NCI-H2029 (cell line): ENCODE measurements around the gene ZP2.
"Not testable (repeated sequence)": the region's sequence is repeated elsewhere in the genome, so short reads cannot be mapped to it uniquely, and the experiment has no call there.

Experiments
- DNase-seq: peaks from one replicate; lab custom pipeline; 2025; lab: John Stamatoyannopoulos, UW

ZP2 gene

DNA sequence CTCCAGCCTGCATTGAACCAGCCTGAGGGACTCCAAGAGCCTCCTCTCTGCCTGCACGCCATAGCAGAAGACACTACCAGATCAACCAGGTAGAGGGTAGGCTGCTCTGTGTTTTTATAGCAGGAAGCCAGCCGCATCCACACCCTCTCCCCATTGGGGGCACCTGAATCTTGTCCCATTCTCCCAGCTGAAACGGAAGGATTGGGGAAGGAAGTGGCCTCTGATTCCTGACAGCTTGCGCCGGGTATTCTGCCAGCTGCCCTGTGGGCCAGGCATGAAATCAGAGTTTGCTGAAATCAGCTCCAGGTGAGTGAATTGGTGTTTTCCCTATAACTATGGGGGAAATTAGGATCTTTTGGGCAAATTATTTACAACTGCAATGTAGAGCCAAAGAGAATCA, at the start of gene ZP2:
TSS of gene ZP2 (minus strand) at position 89 of the 400 bp plus-strand sequence. CDS start at position 62, 27 bp downstream.
- no peak for DNase-seq

DNA sequence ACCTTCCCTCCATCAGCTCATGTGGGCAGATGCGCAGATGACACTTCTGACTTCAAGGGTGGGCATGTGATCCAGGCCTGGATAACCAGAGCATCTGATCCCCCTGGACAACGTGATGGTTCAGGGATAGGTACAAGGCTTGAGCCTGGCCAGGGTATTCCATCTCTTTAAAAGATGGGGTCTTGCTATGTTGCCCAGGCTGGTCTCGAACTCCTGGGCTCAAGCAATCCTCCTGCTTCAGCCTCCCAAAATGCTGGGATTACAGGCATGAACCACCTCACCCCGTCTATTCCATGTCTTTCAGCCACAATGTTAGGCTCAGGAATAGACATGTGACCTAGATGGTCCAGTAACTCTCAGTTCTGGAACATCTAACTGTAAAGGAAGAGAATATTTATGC, 45.9 kb upstream of the ZP2 start:
- DNase-seq = no peak

DNA sequence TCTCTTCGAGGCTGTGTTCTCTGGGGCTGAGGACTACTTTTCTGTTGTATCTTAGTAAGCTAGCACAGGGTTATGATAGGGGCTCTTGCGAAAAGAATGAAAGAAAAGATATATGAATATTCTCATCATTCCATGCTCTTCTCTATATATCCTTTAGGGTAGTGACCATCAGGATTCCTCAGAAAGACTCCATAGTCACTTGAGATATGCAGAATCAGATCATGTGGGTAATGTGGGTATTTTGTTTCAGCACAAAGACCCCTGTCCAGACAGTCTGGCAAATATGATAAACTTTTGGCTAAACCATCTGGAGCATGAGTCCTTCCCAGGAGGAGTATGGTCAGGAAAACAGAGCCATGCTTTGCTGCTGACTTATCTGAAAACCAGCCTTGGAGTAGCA, 45.3 kb upstream of the ZP2 start:
- no peak for DNase-seq

DNA sequence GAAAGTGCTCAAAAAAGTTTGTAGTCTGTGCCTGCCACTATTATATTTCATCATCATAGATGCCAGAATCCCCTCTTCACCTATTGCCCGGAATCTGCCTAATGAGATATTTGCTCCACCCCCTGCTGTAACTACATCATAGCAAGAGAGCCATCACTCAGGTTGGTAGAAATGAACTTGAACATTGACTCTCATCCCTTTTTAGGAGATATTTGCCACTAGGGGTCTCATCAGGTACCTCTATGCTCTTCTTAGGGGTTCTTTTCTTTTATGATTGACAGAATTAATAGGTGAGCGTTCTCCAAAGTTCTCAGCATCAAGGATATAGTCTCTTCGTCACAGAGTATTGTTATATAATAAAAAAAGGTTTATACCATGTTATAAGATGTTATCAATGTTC, 42.1 kb upstream of the ZP2 start:
- no peak for DNase-seq

DNA sequence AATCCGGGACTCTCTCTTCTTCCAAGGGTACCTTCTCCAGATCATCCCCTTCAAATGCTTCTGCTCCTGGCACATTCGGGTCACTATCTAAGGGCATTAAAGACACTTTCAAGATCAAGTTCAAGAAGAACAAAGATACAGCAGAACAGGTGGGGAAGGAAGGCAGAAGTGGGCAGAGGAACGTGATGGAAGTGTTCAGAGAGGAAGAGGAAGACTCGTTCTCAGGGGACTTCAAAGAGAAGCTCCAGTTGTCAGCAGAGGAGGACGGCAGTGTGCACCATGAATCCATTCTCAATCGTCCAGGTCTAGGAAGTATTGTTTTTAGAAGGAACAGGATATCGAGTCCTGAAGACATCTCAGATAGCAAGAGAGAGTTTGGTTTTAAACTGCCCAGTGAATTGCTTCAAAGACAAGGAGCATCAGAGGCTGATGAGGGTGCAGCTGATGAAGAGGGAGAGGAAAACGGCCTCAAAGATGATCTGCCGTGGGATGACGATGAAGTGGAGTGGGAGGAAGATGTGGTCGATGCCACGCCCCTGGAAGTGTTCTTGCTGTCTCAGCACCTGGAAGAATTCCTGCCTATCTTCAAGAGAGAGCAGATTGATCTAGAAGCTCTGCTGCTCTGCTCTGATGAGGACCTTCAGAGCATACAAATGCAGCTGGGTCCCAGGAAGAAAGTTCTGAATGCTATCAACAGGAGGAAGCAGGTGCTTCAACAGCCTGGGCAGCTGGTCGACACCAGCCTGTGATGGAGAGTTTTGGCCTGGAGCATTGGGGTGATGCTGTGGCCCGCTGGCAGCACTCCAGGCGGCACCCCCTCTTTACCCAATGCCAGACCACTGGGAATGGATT, 38.9 kb upstream of the ZP2 start:
- DNase-seq = no peak

DNA sequence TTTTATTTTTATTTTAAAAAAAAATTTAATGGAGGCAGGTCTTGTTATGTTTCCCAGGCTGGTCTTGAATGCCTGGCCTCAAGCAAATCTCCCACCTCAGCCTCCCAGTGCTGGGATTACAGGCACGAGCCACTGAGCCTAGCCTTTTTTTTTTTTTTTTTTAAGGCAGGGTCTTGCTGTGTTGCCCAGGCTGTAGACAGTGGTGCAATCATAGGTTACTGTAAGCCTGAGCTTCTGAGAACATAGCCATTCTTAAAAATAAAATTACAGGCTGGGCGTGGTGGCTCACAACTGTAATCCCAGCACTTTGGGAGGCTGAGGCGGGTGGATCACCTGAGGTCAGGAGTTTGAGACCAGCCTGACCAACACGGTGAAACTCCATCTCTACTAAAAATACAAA, 36.8 kb upstream of the ZP2 start:
- not testable (repeated sequence) for DNase-seq

DNA sequence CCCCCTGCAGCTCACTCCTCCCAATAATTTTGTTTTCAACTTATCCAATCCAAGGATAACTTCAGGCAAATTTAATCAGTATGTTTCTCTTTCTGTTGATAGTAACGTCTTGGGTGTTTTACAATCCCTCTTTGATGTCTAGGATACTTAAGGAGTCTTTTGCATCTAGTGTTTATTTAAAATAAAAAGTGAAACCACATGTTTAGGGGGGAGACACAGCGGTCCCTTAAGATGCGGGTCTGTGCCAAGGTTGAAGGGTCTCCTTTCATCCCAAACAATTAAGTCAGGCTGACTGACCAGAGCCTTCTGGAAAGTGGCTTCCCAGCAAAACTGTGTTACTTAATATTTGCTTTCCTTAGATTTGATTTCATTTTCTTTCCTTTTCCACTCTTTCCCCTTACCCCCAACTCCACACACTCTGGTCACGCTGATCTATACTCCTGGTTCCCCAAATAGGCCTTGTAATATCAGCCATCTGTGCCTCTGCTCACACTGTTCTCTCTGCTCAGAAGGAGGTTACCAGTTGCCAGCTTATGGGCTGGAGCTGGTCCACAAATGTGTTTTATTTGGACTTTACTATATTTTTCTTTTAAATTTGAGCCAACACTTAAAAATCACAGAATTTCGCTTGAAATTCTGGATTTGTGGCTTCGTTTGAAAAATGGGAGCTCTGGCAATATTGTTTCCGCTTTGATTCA, 33.3 kb upstream of the ZP2 start:
- DNase-seq = no peak

DNA sequence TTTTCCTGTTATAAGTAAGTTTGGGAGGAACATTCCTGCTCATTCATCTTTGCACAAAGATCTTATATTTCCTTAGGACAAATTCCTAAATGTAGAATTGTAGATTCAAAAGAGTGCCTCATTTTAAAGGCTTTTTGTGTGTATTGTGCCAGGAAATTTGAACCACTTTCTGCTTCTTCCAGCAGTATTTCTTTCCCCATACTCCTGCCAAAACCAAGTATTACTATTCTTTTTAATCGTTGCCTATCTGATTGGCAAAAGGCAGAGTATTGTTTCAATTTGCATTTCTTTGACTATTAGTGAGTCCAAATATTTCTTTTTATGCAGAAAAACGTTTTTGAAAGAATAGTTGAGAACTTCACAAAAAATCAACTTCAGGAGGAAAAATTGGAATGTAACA, 31.4 kb upstream of the ZP2 start:
- no peak for DNase-seq

DNA sequence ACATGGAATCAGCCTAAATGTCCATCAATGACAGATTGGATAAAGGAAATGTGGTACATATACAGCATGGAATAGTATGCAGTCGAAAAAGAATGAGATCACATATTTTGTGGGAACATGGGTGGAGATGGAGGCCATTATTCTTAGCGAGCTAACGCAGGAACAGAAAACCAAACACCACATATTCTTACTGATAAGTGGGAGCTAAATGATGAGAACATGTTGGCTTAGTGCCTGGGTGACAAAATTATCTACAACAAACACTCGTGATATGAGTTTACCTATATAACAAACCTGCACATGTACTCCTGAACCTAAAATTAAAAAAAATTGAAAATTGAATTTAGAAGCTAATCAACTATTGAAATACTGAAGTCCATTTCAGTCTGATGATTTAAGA, 28.3 kb upstream of the ZP2 start:
- no peak for DNase-seq

DNA sequence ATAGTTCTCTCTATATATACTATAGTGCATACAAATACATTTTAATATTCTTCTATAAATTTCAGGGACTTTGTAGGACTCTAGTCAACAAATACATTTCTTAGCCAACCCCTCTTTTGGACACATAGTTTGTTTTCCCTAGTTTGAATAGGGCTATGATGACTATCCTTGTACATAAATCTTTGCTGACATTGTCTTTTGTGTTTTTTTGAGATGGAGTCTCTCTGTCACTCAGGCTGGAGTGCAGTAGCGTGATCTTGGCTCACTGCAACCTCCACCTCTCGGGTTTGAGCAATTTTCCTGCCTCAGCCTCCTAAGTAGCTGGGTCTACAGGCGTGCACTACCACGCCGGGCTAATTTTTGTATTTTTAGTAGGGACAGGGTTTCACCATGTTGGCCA, 25.5 kb upstream of the ZP2 start:
- DNase-seq = no peak

DNA sequence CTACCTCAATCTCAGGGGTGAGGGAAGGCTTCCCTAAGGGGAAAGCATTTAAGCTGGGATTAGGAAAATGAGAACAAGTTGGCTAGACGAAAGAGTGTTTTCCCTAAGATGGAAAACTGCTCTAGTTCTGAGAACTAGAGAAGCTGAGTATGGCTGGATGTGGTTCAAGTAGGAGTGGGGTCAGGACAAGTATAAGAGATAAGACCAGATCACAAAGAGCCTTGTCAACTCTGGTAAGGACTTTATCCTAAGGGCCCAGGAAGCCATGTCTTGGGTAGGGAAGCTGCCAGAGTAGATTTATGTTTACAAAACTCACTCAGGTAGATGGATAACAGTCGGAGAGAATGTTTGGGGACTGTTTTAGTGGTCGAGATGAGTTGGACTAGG, 23.8 kb upstream of the ZP2 start:
- DNase-seq = no peak

DNA sequence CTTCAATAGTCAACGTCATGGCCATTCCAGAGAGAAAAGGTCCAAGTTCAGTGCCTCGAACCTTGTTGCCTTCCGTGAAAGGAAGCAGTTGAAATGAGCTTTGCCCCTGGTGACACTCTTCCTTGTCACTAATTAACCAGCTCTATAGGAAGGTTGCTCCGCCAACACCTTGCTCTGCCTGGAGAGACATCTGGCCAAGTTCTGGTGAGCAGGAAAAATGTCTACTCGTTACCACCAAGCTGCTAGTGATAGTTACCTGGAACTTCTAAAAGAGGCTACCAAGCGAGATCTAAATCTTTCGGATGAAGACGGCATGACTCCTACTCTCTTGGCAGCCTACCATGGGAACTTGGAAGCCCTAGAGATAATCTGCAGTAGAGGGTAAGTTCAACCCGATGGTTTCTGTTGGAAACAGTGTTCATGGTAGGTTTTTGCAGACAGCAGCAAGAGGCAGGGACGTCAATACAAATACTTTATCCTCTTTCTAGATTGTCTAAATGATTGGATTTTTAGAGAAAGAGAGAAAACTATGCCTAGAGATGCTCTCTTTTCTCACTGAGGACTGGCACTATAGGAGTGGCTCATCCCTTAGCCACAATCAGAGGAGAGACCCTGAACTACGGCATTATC, 22.3 kb upstream of the ZP2 start, which contains the start of gene ANKS4B:
TSS of gene ANKS4B (plus strand) at position 179 of the 630 bp plus-strand sequence. CDS start at position 218, 39 bp downstream.
- no peak for DNase-seq

DNA sequence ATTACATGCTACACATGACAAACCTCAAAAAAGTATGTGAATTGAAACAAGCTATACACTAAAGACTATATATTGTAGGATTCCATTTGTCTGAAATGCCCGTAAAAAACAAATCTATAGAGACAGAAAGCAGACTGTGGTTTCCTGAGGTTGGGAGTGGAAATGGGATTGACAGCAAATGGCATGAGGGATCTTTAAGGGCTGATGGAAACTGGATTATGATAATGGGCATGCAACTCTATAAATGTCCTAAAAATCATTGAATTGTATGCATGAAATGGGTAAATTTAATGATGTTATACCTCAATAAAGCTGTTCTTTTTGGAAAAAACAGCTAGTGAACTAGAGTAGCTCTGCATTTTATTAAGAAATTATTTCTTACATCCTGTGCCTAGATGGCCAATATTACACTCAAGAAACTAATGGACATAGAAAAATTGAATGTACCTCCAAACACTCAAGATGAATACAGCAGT, 21.7 kb upstream of the ZP2 start:
- DNase-seq = no peak

DNA sequence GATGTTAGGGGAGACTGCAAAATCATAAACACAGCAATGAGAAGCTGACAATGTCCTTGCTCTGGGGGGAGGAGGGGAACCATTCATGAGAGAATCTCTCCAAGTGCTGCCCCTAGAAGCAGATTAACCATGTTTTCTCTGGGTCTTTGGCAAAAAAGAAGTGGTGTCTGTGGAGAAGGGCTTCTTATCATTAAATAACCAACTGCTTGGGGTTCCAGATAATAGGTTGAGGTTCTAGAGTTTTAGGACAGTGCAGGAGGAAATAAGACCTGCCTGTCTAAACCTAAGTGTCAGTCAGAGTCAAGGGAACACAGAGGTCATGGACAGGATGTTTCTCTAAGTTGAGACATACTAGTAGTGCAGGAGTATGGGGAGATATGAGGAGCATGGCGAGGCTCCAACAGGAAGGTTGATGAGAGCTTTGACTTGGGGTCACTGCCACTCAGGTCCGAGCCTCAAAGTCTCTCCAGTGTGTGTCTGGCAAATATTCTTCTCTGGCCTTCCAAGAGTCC, 17.0 kb upstream of the ZP2 start:
- no peak for DNase-seq

DNA sequence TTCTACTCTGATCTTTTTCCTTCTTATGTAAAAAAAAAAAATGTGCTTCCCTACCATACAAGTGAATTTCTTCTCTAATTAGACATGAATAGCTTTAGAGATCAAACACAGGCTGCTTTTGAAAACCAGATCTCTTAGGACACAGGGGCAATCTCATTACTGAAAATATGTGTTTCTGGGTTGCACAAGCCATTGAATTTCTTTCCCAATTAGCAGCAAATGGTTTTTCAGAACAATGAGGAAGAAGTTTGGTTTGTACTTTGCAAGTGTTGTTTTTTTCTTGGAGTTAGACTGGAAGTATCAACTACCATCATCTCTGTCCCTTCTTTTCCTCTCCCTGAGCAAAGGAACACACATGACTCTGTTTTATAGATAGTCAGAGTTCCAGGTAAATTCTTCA, 16.5 kb upstream of the ZP2 start:
- no peak for DNase-seq

DNA sequence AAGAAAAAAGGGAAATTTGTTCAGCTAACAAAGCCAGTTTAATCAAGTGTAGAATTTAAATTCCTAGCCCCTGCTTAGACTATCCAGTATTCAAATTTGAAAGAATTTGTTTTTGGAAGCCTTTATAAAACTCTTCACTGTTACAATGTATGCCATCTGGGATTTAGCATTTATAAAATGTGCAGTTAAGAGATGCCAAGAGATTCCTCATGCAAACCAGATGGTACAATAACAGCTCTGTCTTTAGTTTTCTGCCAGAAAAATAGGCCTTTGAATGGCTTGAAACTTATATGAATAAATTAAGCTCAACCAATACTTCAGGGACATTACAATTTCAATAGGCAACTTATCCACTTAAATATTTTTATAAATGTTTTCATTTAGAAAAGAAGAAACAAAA, 15.4 kb upstream of the ZP2 start:
- no peak for DNase-seq

DNA sequence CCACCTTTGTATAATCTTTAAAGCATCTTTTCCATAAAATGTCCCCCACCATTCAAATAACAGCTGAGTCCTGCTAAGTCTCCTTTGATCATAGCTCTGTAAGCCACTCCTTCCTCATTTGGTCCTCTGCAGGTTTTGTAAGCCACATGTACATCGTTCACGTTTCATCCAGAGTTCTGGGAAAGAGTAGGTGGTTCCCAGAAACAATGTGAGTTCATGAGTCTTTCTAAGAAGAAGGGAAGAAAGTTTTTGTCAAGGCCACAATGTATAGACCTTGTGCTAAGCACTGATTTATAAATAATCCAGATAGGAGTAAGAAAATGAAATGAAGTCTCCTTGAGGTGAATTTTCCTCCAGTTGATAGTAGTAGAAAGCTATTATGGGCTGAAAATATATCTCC, 13.4 kb upstream of the ZP2 start:
- no peak for DNase-seq

DNA sequence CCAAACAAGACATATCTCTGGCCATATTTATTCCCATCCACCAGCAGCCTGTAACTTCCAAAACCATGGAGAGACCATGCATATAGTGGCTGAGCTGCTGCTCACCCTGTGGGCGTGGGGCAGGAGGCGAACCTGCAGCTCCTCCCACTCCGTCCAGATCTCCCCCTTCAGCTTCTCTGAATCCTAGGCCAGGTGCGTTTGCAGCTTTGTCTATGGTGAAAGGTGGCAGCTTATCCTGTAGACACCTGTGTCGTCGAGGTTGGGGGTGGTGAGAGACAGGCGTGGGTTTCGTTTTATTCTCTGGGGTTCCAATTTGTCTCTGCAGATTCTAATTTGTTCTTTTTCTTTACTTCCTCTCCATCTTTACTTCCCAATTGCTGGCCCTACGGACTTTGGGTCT, 12.4 kb upstream of the ZP2 start:
- DNase-seq = no peak

DNA sequence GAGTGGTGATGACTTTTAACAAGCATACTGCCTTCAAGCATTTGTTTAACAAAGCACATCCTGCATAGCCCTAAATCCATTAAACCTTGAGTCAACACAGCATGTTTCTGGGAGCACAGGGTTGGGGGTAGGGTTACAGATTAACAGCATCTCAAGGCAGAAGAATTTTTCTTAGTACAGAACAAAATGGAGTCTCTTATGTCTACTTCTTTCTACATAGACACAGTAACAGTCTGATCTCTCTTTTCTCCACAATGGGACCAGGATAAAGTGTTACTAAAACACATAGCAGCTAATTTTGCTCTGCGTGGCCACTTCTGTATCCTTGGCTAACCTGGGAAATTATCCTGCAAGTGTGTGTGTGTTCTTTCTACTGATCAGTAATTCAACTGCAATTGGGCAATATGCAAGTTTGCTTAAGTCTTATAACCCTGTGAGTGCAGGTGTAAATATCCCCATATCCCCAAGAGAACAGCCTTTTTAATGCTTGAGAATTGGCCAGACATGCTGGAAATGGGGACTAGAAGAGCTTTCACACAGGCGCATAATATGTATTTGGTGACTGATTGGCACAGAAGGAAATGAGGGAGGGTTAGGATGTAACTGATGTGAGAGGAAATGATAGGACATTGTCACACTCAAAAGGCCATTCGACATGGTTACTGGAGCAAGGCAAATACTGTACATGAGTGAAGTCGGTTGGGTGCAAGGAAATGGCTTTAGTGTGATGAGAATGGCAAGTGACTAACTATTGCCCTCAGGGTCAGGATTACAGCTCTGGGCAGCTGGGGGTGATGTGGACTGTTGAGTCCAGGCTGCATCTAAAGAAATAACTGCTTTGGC, 11.3 kb upstream of the ZP2 start:
- DNase-seq = peak; percentile 61

DNA sequence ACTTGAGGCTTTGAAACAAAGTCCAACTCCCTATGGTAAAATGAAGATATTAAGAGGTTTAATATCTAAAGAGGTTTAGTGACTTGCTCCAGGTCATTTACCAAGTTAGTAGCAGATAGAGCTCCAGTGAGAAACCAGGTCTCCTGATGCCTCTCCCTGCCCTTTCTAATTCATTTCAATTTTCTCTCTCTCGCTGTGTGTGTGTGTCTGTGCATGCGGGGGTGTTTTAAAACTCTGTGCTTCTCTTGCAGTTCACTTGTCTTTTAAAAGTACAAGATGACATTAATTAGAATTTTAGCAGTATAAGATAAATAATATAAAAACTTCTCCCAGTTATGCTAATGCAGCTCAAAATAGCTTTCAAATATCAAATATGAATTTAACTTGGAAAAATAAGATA, 8.2 kb upstream of the ZP2 start:
- DNase-seq = no peak

DNA sequence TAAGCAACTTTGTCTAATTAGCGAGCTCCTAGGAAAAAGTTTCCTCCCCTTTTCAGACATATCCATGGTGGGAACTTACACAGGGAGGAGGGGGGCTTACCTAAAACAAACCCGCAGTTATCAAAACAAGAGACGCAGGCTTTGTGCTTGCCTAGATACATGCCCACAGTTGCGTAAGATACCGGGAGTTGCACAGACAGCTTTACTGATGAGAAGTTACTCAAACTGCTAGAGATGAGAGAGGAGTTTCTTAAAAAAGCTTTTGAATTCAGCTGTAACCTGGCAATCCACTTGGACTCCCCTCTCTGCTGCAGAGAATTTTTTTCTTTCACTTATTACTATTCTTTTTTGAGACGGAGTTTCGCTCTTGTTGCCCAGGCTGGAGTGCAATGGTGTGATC, 6.8 kb upstream of the ZP2 start:
- no peak for DNase-seq

DNA sequence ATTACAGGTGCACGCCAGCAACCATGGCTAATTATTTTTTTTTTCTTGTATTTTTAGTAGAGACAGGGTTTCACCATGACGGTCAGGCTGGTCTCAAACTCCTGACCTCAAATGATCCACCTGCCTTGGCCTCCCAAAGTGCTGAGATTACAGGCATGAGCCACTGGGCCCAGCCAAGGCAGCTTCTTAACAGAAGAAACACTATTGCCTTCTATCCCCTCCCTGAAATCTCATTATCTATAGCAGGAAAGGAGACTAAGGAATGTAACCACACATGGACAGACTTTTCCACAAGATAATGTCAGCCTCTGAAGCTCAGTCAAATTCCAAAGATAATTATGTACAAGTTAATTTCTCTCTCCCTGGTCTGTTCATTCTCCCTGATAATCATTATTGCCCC, 5.7 kb upstream of the ZP2 start:
- DNase-seq = no peak
